DMS53 (cell line): ENCODE data around the gene THADA.

Experiments
- DNase-seq: peaks from one replicate; lab custom pipeline; 2025; lab: John Stamatoyannopoulos, UW

Gene THADA

GRCh38 chr2:43441195-43441594 lies 154.6 kb downstream of the THADA start:
- DNase-seq, result peak; percentile 39

- no peak for DNase-seq
Observed at GRCh38 chr2:43438858-43439655, 156.8 kb downstream of the THADA start.

- DNase-seq, result peak; percentile 54
Observed at GRCh38 chr2:43438342-43438741, 157.5 kb downstream of the THADA start.

- DNase-seq, result no peak
Observed at GRCh38 chr2:43437363-43437762, 158.5 kb downstream of the THADA start.

- no peak for DNase-seq
Observed at GRCh38 chr2:43436431-43436830, 159.4 kb downstream of the THADA start.

- DNase-seq, result no peak
Observed at GRCh38 chr2:43435746-43436145, 160.1 kb downstream of the THADA start.

GRCh38 chr2:43430489-43430888 lies 165.3 kb downstream of the THADA start:
- no peak for DNase-seq

- peak; percentile 10 for DNase-seq
Observed at GRCh38 chr2:43429369-43429768, 166.5 kb downstream of the THADA start.

GRCh38 chr2:43427032-43427424 lies 168.8 kb downstream of the THADA start:
- no peak for DNase-seq

GRCh38 chr2:43426305-43427031 lies 169.4 kb downstream of the THADA start:
- peak; percentile 82 for DNase-seq

GRCh38 chr2:43425659-43426058 lies 170.2 kb downstream of the THADA start:
- no peak for DNase-seq

- DNase-seq, result no peak
Observed at GRCh38 chr2:43424262-43425207, 171.3 kb downstream of the THADA start.

- DNase-seq, result no peak
Observed at GRCh38 chr2:43423941-43424261, 171.9 kb downstream of the THADA start.

- DNase-seq, result no peak
Observed at GRCh38 chr2:43421194-43421593, 174.6 kb downstream of the THADA start.

GRCh38 chr2:43420389-43420801 lies 175.4 kb downstream of the THADA start:
- no peak for DNase-seq

GRCh38 chr2:43419876-43420275 lies 176.0 kb downstream of the THADA start:
- peak; percentile 9 for DNase-seq

- DNase-seq, result no peak
Observed at GRCh38 chr2:43419243-43419642, 176.6 kb downstream of the THADA start.

GRCh38 chr2:43418680-43419079 lies 177.2 kb downstream of the THADA start:
- no peak for DNase-seq

GRCh38 chr2:43417300-43417699 lies 178.5 kb downstream of the THADA start:
- DNase-seq, result no peak

GRCh38 chr2:43415592-43415991 lies 180.2 kb downstream of the THADA start:
- DNase-seq, result no peak

GRCh38 chr2:43414586-43415135 lies 181.2 kb downstream of the THADA start:
- no peak for DNase-seq

- no peak for DNase-seq
Observed at GRCh38 chr2:43414033-43414432, 181.8 kb downstream of the THADA start.
